Psoas muscle (tissue), 8 donors: Measurements from ENCODE around the gene SMARCAD1. TPM values are rescaled to one million over a fixed set of nuclear protein-coding genes. Genes with fewer than 3 reads are reported as not detected.
A peak's percentile ranks its signal among the peaks of the same experiment; 100 is the strongest.

Source experiments
- ATAC-seq, 4 donors: fragments of 200-7000 bp; cut with Tn5 transposase; one replicate each; pipeline ENCODE4 v1.9.1; 2020; ENCODE audit warnings: moderate library complexity in 3 of 4, mild to moderate bottlenecking in 2 of 4
- DNase-seq, 2 donors: peaks; one replicate each; pipeline ENCODE4 v3.0.0-alpha.2; 2020
- H3K27ac ChIP-seq: fragments of 200-600 bp; one replicate; pipeline ENCODE4 v1.8.0; 2022
- H3K27me3 ChIP-seq, 3 donors: fragments of 200-600 bp in 1 of 3; one replicate each; pipeline versions ENCODE4 v1.6.1 to v1.8.0; 2013 to 2022; ENCODE audit warnings: low read length in 2 of 3, mild to moderate bottlenecking in 2 of 3, moderate library complexity in 1 of 3; ENCODE audit not compliant: insufficient read depth in 3 of 3
- H3K36me3 ChIP-seq, 2 donors: fragments of 200-600 bp in 1 of 2; one replicate each; pipeline versions ENCODE4 v1.6.1 to v1.8.0; 2013 to 2022; ENCODE audit warnings: low read depth in 1 of 2, mild to moderate bottlenecking in 1 of 2, moderate library complexity in 1 of 2; ENCODE audit not compliant: insufficient read depth in 1 of 2
- H3K4me1 ChIP-seq: fragments of 200-600 bp; one replicate; pipeline ENCODE4 v1.8.0; 2022
- H3K4me3 ChIP-seq: fragments of 200-600 bp; one replicate; pipeline ENCODE4 v1.8.0; 2022; ENCODE audit warnings: mild to moderate bottlenecking
- H3K9me3 ChIP-seq: fragments of 200-600 bp; one replicate; pipeline ENCODE4 v1.8.0; 2022
- CTCF ChIP-seq: fragments of 200-600 bp; IDR thresholded peaks from one replicate; pipeline ENCODE4 v1.8.0; 2022; ENCODE audit warnings: antibody characterized with exemption
- WGBS, 3 donors: extraction: QIAGEN DNeasy Blood & Tissue Kit; methylation state at CpG; one replicate each; pipeline versions ENCODE4 v1.1.6 to v1.1.7; 2013; 5-methylcytosine and 5-hydroxymethylcytosine counted together
- intact Hi-C, 2 donors: fragments of 100-400 bp; cut with DNase I; formaldehyde crosslinking; loops; one replicate each; pipeline versions ENCODE4 v1.11.0 to v1.14.2; 2022
- polyA plus RNA-seq, 3 donors: library from polyadenylated mRNA; stranded (reverse); fragments of 200-250 nt; gene quantifications; one replicate each; pipeline ENCODE4 v1.2.3, GENCODE V29; 2013
- total RNA-seq, 4 donors: library from RNA; stranded (reverse); fragmentation: NEBNext Ultra II Directional in 2 of 4; extraction: Animal tissue kit (Norgen Biotek cat#: 25700) in 2 of 4; gene quantifications; one replicate each; pipeline versions ENCODE4 v1.2.1 to v1.2.4, GENCODE V29; 2021 to 2023
- donor health status: healthy with polysubstance abuse.
- donor health status: DM: no; HTN: no; CAD: no; lungs with moderate emphysema.
- donor health status: Bipolar disorder and iron deficiency.
- donor health status: healthy.
- donor health status: DM: yes; HTN: yes; CAD: no.
- donor health status: DM: no; HTN: no; CAD: no.
- donor health status: DM: no; HTN: no; CAD: no.
- donor health status: DM: yes; HTN: yes; CAD: no.

The SMARCAD1 gene
- total and polyA plus RNA-seq, 7 donors, result 5.0 to 10.5 (median 8.1) TPM

GRCh38 chr4:94165256-94165655 is 42.4 kb upstream of the SMARCAD1 start:
- Histone ChIP-seq H3K4me3 (no peak overlapping the region), H3K27ac (no peak overlapping the region), H3K36me3 (no peaks in the 10 kb centered on the region), H3K4me1 (no peaks in the 10 kb centered on the region), H3K27me3 (no peaks in the 10 kb centered on the region), H3K9me3 (no peaks in the 10 kb centered on the region)
- DNase-seq (no peak), ATAC-seq (no peak)
- intact Hi-C loops, result no loop called here
- 47 to 64% (median 58%) methylated on average over 3 of the region's 3 CpGs for WGBS, 3 donors
- no peak for TF ChIP-seq CTCF

- Histone ChIP-seq H3K27ac (no peak overlapping the region), H3K4me3 (no peak overlapping the region), H3K9me3 (no peaks in the 10 kb centered on the region), H3K36me3 (no peaks in the 10 kb centered on the region), H3K27me3 (peaks cover 0 to 3% (median 0%) of the 10 kb centered on the region in 3 donors), H3K4me1 (no peaks in the 10 kb centered on the region)
- ATAC-seq (no peak), DNase-seq (no peak)
- TF ChIP-seq CTCF, result no peak
- WGBS, 3 donors, result 85 to 93% (median 86%) methylated on average over 2 of the region's 2 CpGs
- intact Hi-C loops, result no loop called here
Observed at GRCh38 chr4:94168321-94168720, 39.3 kb upstream of the SMARCAD1 start.

- no peak for TF ChIP-seq CTCF
- intact Hi-C loops, result no loop called here
- 96 to 98% (median 97%) methylated on average over 31 to 37 of the region's 37 CpGs for WGBS, 3 donors
- no peak overlapping the region for H3K4me3 ChIP-seq
- H3K9me3 ChIP-seq, result no peaks in the 10 kb centered on the region
- DNase-seq (peak in 1 of 2 donors; percentile 38), ATAC-seq (no peak)
- no peaks in the 10 kb centered on the region for H3K36me3 ChIP-seq
- H3K27me3 ChIP-seq, result peaks cover 0 to 3% (median 0%) of the 10 kb centered on the region in 3 donors
- H3K27ac ChIP-seq, result no peak overlapping the region
- no peaks in the 10 kb centered on the region for H3K4me1 ChIP-seq
Observed at GRCh38 chr4:94169803-94170372, 37.8 kb upstream of the SMARCAD1 start.

- WGBS, 3 donors, result 79 to 81% (median 81%) methylated on average over 4 of the region's 4 CpGs
Observed at GRCh38 chr4:94171616-94172015, 36.0 kb upstream of the SMARCAD1 start.

More at GRCh38 chr4:94171616-94172015, 36.0 kb upstream of the SMARCAD1 start:
- intact Hi-C loops, result no loop called here
- Histone ChIP-seq H3K36me3 (no peaks in the 10 kb centered on the region), H3K4me3 (no peak overlapping the region), H3K9me3 (no peaks in the 10 kb centered on the region), H3K27me3 (peaks cover 0 to 3% (median 2%) of the 10 kb centered on the region in 3 donors), H3K4me1 (no peaks in the 10 kb centered on the region), H3K27ac (no peak overlapping the region)
- DNase-seq, result no peak
- TF ChIP-seq CTCF, result no peak
- ATAC-seq, result no peak
